Smooth muscle cell (in vitro differentiated cells): ENCODE results near the gene SPIB. TPM values are rescaled to one million over a fixed set of nuclear protein-coding genes. Genes with fewer than 3 reads are reported as not detected.

Experiments used
- DNase-seq: peaks from one replicate; lab custom pipeline; 2025; ENCODE audit not compliant: unreplicated experiment; lab: John Stamatoyannopoulos, UW
- H2AFZ ChIP-seq: fragments of 200-600 bp; sonication (generic); 2 replicates; pipeline ENCODE4 v1.6.0; 2016; ENCODE audit warnings: antibody characterized with exemption, low read depth, mild to moderate bottlenecking
- H3F3A ChIP-seq: fragments of 200-600 bp; sonication (generic); 2 replicates; pipeline ENCODE4 v1.6.0; 2017; ENCODE audit warnings: antibody characterized with exemption, low read depth
- H3K27ac ChIP-seq: fragments of 200-600 bp; sonication (generic); 2 replicates; pipeline ENCODE4 v1.5.1; 2016; ENCODE audit warnings: low read depth, mild to moderate bottlenecking
- H3K27me3 ChIP-seq: fragments of 200-600 bp; sonication (generic); 2 replicates; pipeline ENCODE4 v1.6.1; 2016; ENCODE audit warnings: low read depth, mild to moderate bottlenecking
- H3K36me3 ChIP-seq: fragments of 200-600 bp; sonication (generic); 2 replicates; pipeline ENCODE4 v1.5.1; 2016; ENCODE audit warnings: low read depth
- H3K4me1 ChIP-seq: fragments of 200-600 bp; sonication (generic); 2 replicates; pipeline ENCODE4 v1.5.1; 2016; ENCODE audit warnings: low read depth
- H3K4me2 ChIP-seq: fragments of 200-600 bp; sonication (generic); 2 replicates; pipeline ENCODE4 v1.6.0; 2016; ENCODE audit warnings: mild to moderate bottlenecking
- H3K4me3 ChIP-seq: fragments of 200-600 bp; sonication (generic); 2 replicates; pipeline ENCODE4 v1.5.1; 2016; ENCODE audit warnings: mild to moderate bottlenecking
- H3K79me2 ChIP-seq: fragments of 200-600 bp; sonication (generic); 2 replicates; pipeline ENCODE4 v1.6.0; 2016; ENCODE audit warnings: low read depth, mild to moderate bottlenecking
- H3K9ac ChIP-seq: fragments of 200-600 bp; sonication (generic); 2 replicates; pipeline ENCODE4 v1.6.0; 2016; ENCODE audit warnings: low read depth
- H3K9me3 ChIP-seq: fragments of 200-600 bp; sonication (generic); replicated peaks from 2 replicates; pipeline ENCODE4 v1.5.1; 2016; ENCODE audit warnings: low read depth
- H4K20me1 ChIP-seq: fragments of 200-600 bp; sonication (generic); 2 replicates; pipeline ENCODE4 v1.6.0; 2016; ENCODE audit warnings: low read depth
- WGBS: methylation state at CpG from one replicate; pipeline ENCODE4 v1.1.7; 2016; ENCODE audit warnings: low lambda C conversion rate; 5-methylcytosine and 5-hydroxymethylcytosine counted together
- polyA plus RNA-seq: library from polyadenylated mRNA; unstranded; fragments of >200 nt; fragmentation: Nextera tagmentation; extraction: Ambion mirVana; gene quantifications from 2 replicates; pipeline ENCODE4 v1.2.1, GENCODE V29; 2016
- total RNA-seq: library from RNA; depleted of rRNA; stranded (reverse); fragments of >200 nt; gene quantifications from 2 replicates; pipeline ENCODE4 v1.2.3, GENCODE V29; 2014
- TF ChIP-seq, protein P1 (sequence below): fragments of 200-600 bp; sonication (generic); IDR thresholded peaks from 2 replicates; pipeline ENCODE4 v1.5.1; 2017; ENCODE audit warnings: borderline replicate concordance, mild to moderate bottlenecking, antibody characterized with exemption; ENCODE audit not compliant: insufficient read depth, poor library complexity, severe bottlenecking

SPIB gene
- total and polyA plus RNA-seq, 2 experiments from 2014 or later = not detected

- Histone ChIP-seq H3K4me2 (no peak overlapping the region), H3K4me1 (peaks cover 7% of the 10 kb centered on the region), H3K9ac (no peak overlapping the region), H3K27ac (no peak overlapping the region), H3K4me3 (no peak overlapping the region), H3K27me3 (no peaks in the 10 kb centered on the region), H3K79me2 (peaks cover 16% of the 10 kb centered on the region), H3K9me3 (no peaks in the 10 kb centered on the region), H4K20me1 (peaks cover 24% of the 10 kb centered on the region), H3F3A (peaks cover 6% of the 10 kb centered on the region), H3K36me3 (no peaks in the 10 kb centered on the region), H2AFZ (no peak overlapping the region)
- TF ChIP-seq, protein P1, sequence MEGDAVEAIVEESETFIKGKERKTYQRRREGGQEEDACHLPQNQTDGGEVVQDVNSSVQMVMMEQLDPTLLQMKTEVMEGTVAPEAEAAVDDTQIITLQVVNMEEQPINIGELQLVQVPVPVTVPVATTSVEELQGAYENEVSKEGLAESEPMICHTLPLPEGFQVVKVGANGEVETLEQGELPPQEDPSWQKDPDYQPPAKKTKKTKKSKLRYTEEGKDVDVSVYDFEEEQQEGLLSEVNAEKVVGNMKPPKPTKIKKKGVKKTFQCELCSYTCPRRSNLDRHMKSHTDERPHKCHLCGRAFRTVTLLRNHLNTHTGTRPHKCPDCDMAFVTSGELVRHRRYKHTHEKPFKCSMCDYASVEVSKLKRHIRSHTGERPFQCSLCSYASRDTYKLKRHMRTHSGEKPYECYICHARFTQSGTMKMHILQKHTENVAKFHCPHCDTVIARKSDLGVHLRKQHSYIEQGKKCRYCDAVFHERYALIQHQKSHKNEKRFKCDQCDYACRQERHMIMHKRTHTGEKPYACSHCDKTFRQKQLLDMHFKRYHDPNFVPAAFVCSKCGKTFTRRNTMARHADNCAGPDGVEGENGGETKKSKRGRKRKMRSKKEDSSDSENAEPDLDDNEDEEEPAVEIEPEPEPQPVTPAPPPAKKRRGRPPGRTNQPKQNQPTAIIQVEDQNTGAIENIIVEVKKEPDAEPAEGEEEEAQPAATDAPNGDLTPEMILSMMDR = no peak
- DNase-seq = no peak
- WGBS = 97% methylated on average over 13 of the region's 16 CpGs
Observed at GRCh38 chr19:50479761-50480251, 61.1 kb downstream of the SPIB start.

- Histone ChIP-seq H3K27ac (no peak overlapping the region), H2AFZ (no peak overlapping the region)
Observed at GRCh38 chr19:50480281-50481111, 61.8 kb downstream of the SPIB start.

More at GRCh38 chr19:50480281-50481111, 61.8 kb downstream of the SPIB start:
- H3K4me3 ChIP-seq = no peak overlapping the region
- peaks cover 16% of the 10 kb centered on the region for H3K79me2 ChIP-seq
- peaks cover 7% of the 10 kb centered on the region for H3K4me1 ChIP-seq
- no peak for DNase-seq
- no peak overlapping the region for H3K4me2 ChIP-seq
- H3F3A ChIP-seq = peaks cover 6% of the 10 kb centered on the region
- no peaks in the 10 kb centered on the region for H3K9me3 ChIP-seq
- TF ChIP-seq, protein P1 = no peak
- 99% methylated on average over 31 of the region's 37 CpGs for WGBS
- no peaks in the 10 kb centered on the region for H3K27me3 ChIP-seq
- H3K36me3 ChIP-seq = no peaks in the 10 kb centered on the region
- H4K20me1 ChIP-seq = peaks cover 24% of the 10 kb centered on the region
- no peak overlapping the region for H3K9ac ChIP-seq

Other genes with a start within 250 kb of the SPIB start
- 30.6 and 44.9 TPM in 2 replicates for gene MYH14, start 215.3 kb upstream of the SPIB start, total RNA-seq
- gene MYH14, start 215.3 kb upstream of the SPIB start, polyA plus RNA-seq = 7.5 and 27.6 TPM in 2 replicates
- 0.54 and 1.4 TPM in 2 replicates for gene KCNC3, start 89.6 kb upstream of the SPIB start, total RNA-seq
- gene KCNC3, start 89.6 kb upstream of the SPIB start, polyA plus RNA-seq = 0.46 and 1.3 TPM in 2 replicates
- gene NAPSA, start 53.3 kb upstream of the SPIB start, total RNA-seq = 0.27 and 0.72 TPM in 2 replicates
- gene NAPSA, start 53.3 kb upstream of the SPIB start, polyA plus RNA-seq = 0.65 and 2.1 TPM in 2 replicates
- 39.5 and 48.3 TPM in 2 replicates for gene NR1H2, start 42.5 kb upstream of the SPIB start, total RNA-seq
- gene NR1H2, start 42.5 kb upstream of the SPIB start, polyA plus RNA-seq = 69.7 and 85.7 TPM in 2 replicates
- gene POLD1, start 34.6 kb upstream of the SPIB start, total RNA-seq = 14.9 and 16.0 TPM in 2 replicates
- gene POLD1, start 34.6 kb upstream of the SPIB start, polyA plus RNA-seq = 37.6 and 41.6 TPM in 2 replicates
- gene MYBPC2, start 14.0 kb downstream of the SPIB start, total RNA-seq = 0.18 TPM in 1 of 2 replicates, not detected in the other
- not detected in 2 replicates for gene MYBPC2, start 14.0 kb downstream of the SPIB start, polyA plus RNA-seq
- gene EMC10, start 57.6 kb downstream of the SPIB start, total RNA-seq = 49.0 and 51.7 TPM in 2 replicates
- gene EMC10, start 57.6 kb downstream of the SPIB start, polyA plus RNA-seq = 18.0 and 22.0 TPM in 2 replicates
- gene GARIN5A, start 57.9 kb downstream of the SPIB start, total RNA-seq = 1.7 and 4.1 TPM in 2 replicates
- 2.1 and 3.7 TPM in 2 replicates for gene GARIN5A, start 57.9 kb downstream of the SPIB start, polyA plus RNA-seq
- gene JOSD2, start 92.3 kb downstream of the SPIB start, total RNA-seq = 17.1 and 32.0 TPM in 2 replicates
- 77.6 and 85.1 TPM in 2 replicates for gene JOSD2, start 92.3 kb downstream of the SPIB start, polyA plus RNA-seq
- not detected in 2 replicates for gene ASPDH, start 95.0 kb downstream of the SPIB start, total RNA-seq
- gene ASPDH, start 95.0 kb downstream of the SPIB start, polyA plus RNA-seq = 0.89 TPM in 1 of 2 replicates, not detected in the other
- gene LRRC4B, start 149.5 kb downstream of the SPIB start, total RNA-seq = 8.6 and 10.1 TPM in 2 replicates
- 1.7 and 2.2 TPM in 2 replicates for gene LRRC4B, start 149.5 kb downstream of the SPIB start, polyA plus RNA-seq
- gene SYT3, start 220.9 kb downstream of the SPIB start, total RNA-seq = 0.13 and 0.63 TPM in 2 replicates
- gene SYT3, start 220.9 kb downstream of the SPIB start, polyA plus RNA-seq = 0.54 and 1.8 TPM in 2 replicates
- 1.6 and 1.7 TPM in 2 replicates for gene C19orf81, start 230.5 kb downstream of the SPIB start, total RNA-seq
- gene C19orf81, start 230.5 kb downstream of the SPIB start, polyA plus RNA-seq = 12.8 and 13.5 TPM in 2 replicates